GM12891 (cell line): ENCODE measurements around the gene L3MBTL2.

Experiments
- PAX5 ChIP-seq: IDR thresholded peaks from 2 replicates; pipeline ENCODE4 v1.6.1; 2011; ENCODE audit warnings: low read length, moderate library complexity, mild to moderate bottlenecking; ENCODE audit not compliant: insufficient read depth, severe bottlenecking
- POLR2A ChIP-seq: IDR thresholded peaks from 2 replicates; pipeline ENCODE4 v1.6.1; 2011; ENCODE audit warnings: low read depth, low read length, control low read depth
- POLR2AphosphoS5 ChIP-seq: IDR thresholded peaks from 2 replicates; pipeline ENCODE4 v1.6.1; 2011; ENCODE audit warnings: low read depth, low read length, control low read depth
- SPI1 ChIP-seq: IDR thresholded peaks from 2 replicates; pipeline ENCODE4 v1.6.1; 2011; ENCODE audit warnings: low read depth, low read length, control low read depth
- TAF1 ChIP-seq: IDR thresholded peaks from 2 replicates; pipeline ENCODE4 v1.6.1; 2011; ENCODE audit warnings: low read depth, low read length, control low read depth

DNA sequence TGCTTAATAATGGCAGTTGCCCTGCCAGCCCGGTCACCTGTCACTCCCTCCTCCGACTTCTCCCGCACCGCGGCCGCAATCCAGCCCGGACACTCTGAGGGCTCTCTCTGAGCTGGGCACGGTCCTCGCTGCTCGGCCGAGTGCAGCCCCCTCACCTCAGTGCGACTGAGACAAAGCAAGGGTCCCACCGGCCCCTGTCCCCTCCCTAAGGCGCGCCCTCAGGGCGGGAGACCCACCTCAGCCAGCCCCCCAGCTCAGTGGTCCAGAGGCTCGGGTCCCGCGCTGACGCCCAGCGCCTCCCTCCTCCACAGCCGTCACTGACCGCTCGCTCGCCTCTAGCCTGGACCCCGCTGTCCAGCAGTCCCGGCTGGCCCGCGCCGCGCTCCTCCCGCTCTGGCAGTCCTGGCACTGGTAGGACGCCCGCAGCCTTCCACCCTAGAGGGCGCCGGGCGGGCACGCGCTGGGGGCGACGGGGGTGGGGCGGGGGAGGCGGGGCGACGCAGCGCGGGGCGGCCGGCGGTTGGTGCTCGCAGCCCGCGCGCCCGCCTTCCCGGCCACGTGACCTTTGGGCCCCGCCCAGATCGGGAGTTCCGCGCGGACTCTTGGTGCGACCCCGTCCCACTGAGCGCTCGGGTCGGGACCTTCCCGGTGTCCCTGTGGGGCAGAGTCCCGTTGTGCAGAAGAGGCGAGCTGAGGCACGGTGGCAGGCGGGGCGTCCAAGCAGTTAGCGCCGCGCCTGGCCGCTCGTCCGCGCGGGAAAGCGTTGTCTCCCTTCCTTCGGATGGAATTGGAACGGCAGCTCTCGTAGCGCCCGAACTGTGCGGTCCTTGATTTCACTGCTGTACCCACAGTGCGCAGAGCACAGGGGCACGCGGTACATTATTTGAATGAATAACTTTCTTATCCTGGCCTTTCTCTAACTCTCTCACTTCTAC lies 7.8 kb upstream of the L3MBTL2 start:
- TF ChIP-seq POLR2A: no peak
- no peak for TF ChIP-seq PAX5
- TF ChIP-seq POLR2AphosphoS5: no peak
- no peak for TF ChIP-seq TAF1
- no peak for TF ChIP-seq SPI1
